Measurements from ENCODE around the gene PCDHGA2. TPM values are rescaled to one million over a fixed set of nuclear protein-coding genes. Genes with fewer than 3 reads are reported as not detected.

Gene PCDHGA2
- total and polyA plus RNA-seq, 9 of the 15 experiments (the other 6 are each of a cell fraction or from before 2014, with no cell fraction given) = 0.07 to 0.27 (median 0.15) TPM; not detected in 2

GRCh38 chr5:141383345-141383744 is 44.8 kb downstream of the PCDHGA2 start:
- in situ Hi-C loops (cut with MboI) (no loop called here), intact Hi-C loops (cut with micrococcal nuclease) (no loop called here)
- H3K4me2 ChIP-seq (ENCODE audit: insufficient read depth, low read length) = peak overlapping the region; percentile 69; the same call in 1 of the 2 replicates
- TF ChIP-seq TRIM28 (IDR thresholded peaks at IDR 0.05) (no peak), TEAD2 (tag; IDR thresholded peaks at IDR 0.05) (no peak), PTRF (tag; IDR thresholded peaks at IDR 0.05) (no peak), ZNF507 (tag; conservative IDR thresholded peaks at IDR 0.05) (no peak), THRAP3 (IDR thresholded peaks at IDR 0.05; ENCODE audit: borderline replicate concordance) (no peak), TCF15 (CRISPR knock-in tag; IDR thresholded peaks at IDR 0.05) (no peak), ZNF436 (CRISPR knock-in tag; IDR thresholded peaks at IDR 0.05) (no peak), ZNF174 (CRISPR knock-in tag; IDR thresholded peaks at IDR 0.05) (no peak), SMAD2 (IDR thresholded peaks at IDR 0.05; ENCODE audit: low read depth, low read length) (no peak), E2F4 (CRISPR knock-in tag; IDR thresholded peaks at IDR 0.05; ENCODE audit: low read depth) (no peak), TBP (optimal IDR thresholded peaks at IDR 0.05; ENCODE audit: low read depth, low read length) (no peak)
- ATAC-seq = no peak; the same call in 2 of the 3 replicates
- H3K9ac ChIP-seq (ENCODE audit: insufficient read depth in 1 of 2, low read depth in 2 of 2, low read length in 2 of 2) = no peak overlapping the region
- H4K20me1 ChIP-seq (replicated peaks; ENCODE audit: control insufficient read depth, insufficient read depth, low read length) = no peaks in the 10 kb centered on the region
- WGBS (ENCODE audit: insufficient coverage, low coverage, missing lambda C conversion rate) = 3% methylated on average over 20 of the region's 21 CpGs
- BruUV-seq (replicated peaks) = no TSS peak
- ChIA-PET CTCF (ENCODE audit: low intra/inter-chr PET ratio) (interaction anchor here (0.9 kb wide), 1 partner anchor 180 kb away, joined by 5 read pairs; no protein-coding TSS in a partner anchor), POLR2A (interaction anchor here (0.6 kb wide), 1 partner anchor 30 kb away, joined by 3 read pairs; no protein-coding TSS in a partner anchor)
- peaks cover 9 to 28% of the 10 kb centered on the region in 2 experiments; a peak in 4 of 5 replicates for H3K27me3 ChIP-seq (ENCODE audit: control insufficient read depth in 2 of 2, insufficient read depth in 2 of 2, low read length in 2 of 2)
- H3K79me2 ChIP-seq (ENCODE audit: control insufficient read depth, insufficient read depth, low read length) = no peaks in the 10 kb centered on the region
- H3K27ac ChIP-seq (ENCODE audit: extremely low read depth, low read depth, low read length) = no peak overlapping the region
- no peaks in the 10 kb centered on the region for H3K9me3 ChIP-seq (replicated peaks; ENCODE audit: control insufficient read depth, insufficient read depth, low read depth, low read length)
- no peaks in the 10 kb centered on the region for H3K9me1 ChIP-seq (ENCODE audit: control insufficient read depth, insufficient read depth, low read length)
- no peak overlapping the region for H3K4me3 ChIP-seq
- peak in 2 of 4 experiments; percentile 14 to 19 for DNase-seq (ENCODE audit: extremely low read depth in 1 of 4, low spot score in 3 of 4)
- no peak for FAIRE-seq
- H3K36me3 ChIP-seq (ENCODE audit: control insufficient read depth, insufficient read depth, low read length) = no peaks in the 10 kb centered on the region
- H3K4me1 ChIP-seq (replicated peaks in 1 of 2; ENCODE audit: control insufficient read depth in 2 of 2, insufficient read depth in 2 of 2, low read length in 2 of 2) = peaks cover 0 to 9% of the 10 kb centered on the region in 2 experiments; a peak in 2 of 5 replicates
- H2AFZ ChIP-seq (ENCODE audit: low read depth, low read length) = peak overlapping the region; percentile 67; the same call in 1 of the 2 replicates
